ENCODE results near the gene MSN.

Gene MSN

DNA sequence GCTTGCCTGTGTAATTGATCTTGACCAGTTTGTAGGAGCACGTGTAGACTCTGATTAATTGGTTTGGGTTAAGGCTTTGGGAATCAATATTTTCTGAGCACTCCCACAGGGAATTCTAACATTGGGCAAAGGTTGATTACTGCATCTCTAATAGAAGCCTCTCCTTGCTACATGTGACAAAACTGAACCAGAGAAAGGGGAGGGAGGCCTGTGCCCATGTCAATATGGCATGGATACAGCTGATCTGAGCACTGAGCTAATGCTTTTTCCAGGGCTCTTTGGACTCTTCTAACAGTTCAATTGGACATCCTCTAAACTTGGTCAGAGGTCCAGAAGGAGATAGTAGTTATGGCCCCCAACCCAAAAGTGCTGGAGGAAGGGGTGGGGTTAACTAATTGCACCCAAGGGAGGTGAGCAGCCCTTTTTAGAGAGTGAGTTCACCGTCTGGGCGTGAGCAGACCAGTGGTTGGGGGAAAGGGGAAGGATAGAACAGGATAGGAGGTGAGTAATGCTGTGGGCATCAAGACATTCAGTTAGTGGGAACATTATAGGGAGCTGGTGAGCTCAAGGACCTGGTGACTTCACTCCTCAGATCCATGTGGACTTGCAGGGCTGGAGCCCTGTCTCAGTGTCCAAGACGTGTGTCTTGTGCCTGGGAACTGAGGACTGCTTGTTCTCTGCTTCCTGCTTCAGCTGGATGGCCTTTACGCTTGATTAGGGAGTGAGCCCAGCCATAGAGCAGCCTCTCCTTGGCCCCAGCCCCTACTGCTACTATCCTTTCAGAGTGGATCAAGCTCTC lies 22.8 kb downstream of the MSN start:
- Histone ChIP-seq H3K4me1 (ENCODE audit: control insufficient read depth, insufficient read depth, low read length) (peaks cover 14% of the 10 kb centered on the region; the same call in 1 of the 2 replicates), H3K27ac (ENCODE audit: low read depth, low read length) (no peak overlapping the region)

DNA sequence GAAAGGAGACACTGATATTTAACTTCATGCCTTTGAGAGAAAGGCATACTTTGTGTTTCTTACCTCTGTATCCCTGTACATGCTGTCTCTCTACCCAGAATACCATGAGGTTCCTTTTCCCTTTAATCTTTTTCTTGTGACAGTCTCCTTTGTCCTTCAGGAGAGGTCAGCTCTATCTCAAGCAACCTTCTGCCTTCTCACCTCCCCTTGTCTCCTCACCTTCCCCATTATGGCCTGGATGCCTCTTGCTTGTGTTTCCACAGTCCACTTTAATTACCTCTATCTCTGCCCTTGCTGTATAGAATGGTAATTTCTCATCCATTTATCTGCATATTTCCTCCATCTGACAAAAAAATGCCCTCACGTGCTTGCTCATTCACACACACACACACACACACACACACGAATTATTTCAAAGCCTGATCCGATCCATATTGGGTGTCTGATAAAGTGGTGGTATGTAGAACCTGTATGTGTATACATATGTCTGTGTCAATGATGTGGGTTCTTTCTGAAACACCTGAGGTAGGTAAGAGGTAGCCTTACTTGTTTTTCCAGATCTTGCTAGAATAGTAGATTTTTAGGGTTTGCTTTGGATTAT lies 28.5 kb downstream of the MSN start:
- H3K9ac ChIP-seq (ENCODE audit: low read length): no peak overlapping the region
- no peak overlapping the region for H3K27ac ChIP-seq (ENCODE audit: low read depth, low read length)
- peaks cover 29% of the 10 kb centered on the region for H3K4me1 ChIP-seq (ENCODE audit: control insufficient read depth, insufficient read depth, low read length)
- no peaks in the 10 kb centered on the region for H3K27me3 ChIP-seq (ENCODE audit: control insufficient read depth, insufficient read depth, low read length)
- H3K36me3 ChIP-seq (ENCODE audit: control insufficient read depth, insufficient read depth, low read length): 0 out of 2 replicates have a peak, but pooled peaks cover 4% of the 10 kb centered on the region
- H3K4me3 ChIP-seq (ENCODE audit: low read depth, low read length): no peak overlapping the region
- peaks cover 8% of the 10 kb centered on the region; the same call in 1 of the 2 replicates for H3K9me3 ChIP-seq (ENCODE audit: control insufficient read depth, insufficient read depth, low read depth, low read length)

More for the DNA sequence above, 22.8 kb downstream of the MSN start:
- Histone ChIP-seq H3K4me3 (ENCODE audit: low read depth, low read length) (no peak overlapping the region), H3K27me3 (ENCODE audit: control insufficient read depth, insufficient read depth, low read length) (no peaks in the 10 kb centered on the region), H3K36me3 (ENCODE audit: control insufficient read depth, insufficient read depth, low read length) (no peaks in the 10 kb centered on the region), H3K9me3 (ENCODE audit: control insufficient read depth, insufficient read depth, low read depth, low read length) (peaks cover 2% of the 10 kb centered on the region; the same call in 1 of the 2 replicates), H3K9ac (ENCODE audit: low read length) (no peak overlapping the region)

DNA sequence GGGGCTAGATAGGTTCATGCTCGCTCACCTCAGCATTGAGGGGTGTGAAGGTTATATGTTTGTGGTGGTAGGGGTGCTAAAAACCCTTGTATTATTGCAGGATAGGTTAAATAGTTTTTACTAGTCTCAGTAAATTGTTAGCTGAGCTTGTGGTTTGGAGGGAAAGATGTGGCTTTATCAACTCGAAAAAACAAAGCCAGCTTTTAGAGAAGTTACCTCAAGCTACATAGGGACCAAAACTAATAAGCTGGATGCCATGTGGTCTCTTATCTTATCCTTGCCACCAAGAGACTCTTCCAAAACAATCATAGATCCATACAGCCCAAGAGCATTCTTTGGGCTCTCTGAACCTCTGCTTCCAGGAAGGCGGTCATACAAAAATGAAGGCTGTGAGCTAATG lies 29.2 kb downstream of the MSN start:
- Histone ChIP-seq H3K9me3 (ENCODE audit: control insufficient read depth, insufficient read depth, low read depth, low read length) (peaks cover 11% of the 10 kb centered on the region; the same call in 1 of the 2 replicates), H3K36me3 (ENCODE audit: control insufficient read depth, insufficient read depth, low read length) (peaks cover 8% of the 10 kb centered on the region; the same call in 1 of the 2 replicates), H3K9ac (ENCODE audit: low read length) (no peak overlapping the region), H3K4me1 (ENCODE audit: control insufficient read depth, insufficient read depth, low read length) (peaks cover 29% of the 10 kb centered on the region), H3K27ac (ENCODE audit: low read depth, low read length) (no peak overlapping the region; the same call in 1 of the 2 replicates), H3K4me3 (ENCODE audit: low read depth, low read length) (no peak overlapping the region), H3K27me3 (ENCODE audit: control insufficient read depth, insufficient read depth, low read length) (no peaks in the 10 kb centered on the region)

DNA sequence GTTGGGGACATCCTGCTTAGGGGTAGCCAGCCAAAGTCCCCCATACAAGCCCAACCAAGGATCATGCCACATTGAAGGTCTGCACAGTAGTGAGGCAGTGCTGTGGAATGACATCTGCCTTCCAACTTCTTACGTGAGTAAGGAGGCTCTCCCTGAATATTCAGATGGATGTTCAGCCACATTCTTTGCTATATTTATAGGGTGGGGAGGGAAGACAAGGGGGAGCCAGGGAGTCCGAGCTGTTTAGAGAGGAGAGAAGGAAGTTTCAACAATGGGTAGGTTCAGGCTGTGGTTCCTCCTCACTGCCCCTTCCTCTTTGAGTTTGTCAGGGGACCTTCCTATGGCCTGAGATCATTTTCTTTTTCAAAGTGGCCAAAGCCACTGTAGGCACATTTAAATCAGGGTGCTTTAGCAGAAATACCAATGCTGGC lies 29.8 kb downstream of the MSN start:
- H3K9me3 ChIP-seq (ENCODE audit: control insufficient read depth, insufficient read depth, low read depth, low read length): peaks cover 10% of the 10 kb centered on the region; the same call in 1 of the 2 replicates
- no peak overlapping the region; the same call in 1 of the 2 replicates for H3K4me3 ChIP-seq (ENCODE audit: low read depth, low read length)
- peak overlapping the region; percentile 20; the same call in 1 of the 2 replicates for H3K27ac ChIP-seq (ENCODE audit: low read depth, low read length)
- H3K27me3 ChIP-seq (ENCODE audit: control insufficient read depth, insufficient read depth, low read length): no peaks in the 10 kb centered on the region
- H3K36me3 ChIP-seq (ENCODE audit: control insufficient read depth, insufficient read depth, low read length): peaks cover 10% of the 10 kb centered on the region; the same call in 1 of the 2 replicates
- peaks cover 29% of the 10 kb centered on the region for H3K4me1 ChIP-seq (ENCODE audit: control insufficient read depth, insufficient read depth, low read length)
- no peak overlapping the region for H3K9ac ChIP-seq (ENCODE audit: low read length)

DNA sequence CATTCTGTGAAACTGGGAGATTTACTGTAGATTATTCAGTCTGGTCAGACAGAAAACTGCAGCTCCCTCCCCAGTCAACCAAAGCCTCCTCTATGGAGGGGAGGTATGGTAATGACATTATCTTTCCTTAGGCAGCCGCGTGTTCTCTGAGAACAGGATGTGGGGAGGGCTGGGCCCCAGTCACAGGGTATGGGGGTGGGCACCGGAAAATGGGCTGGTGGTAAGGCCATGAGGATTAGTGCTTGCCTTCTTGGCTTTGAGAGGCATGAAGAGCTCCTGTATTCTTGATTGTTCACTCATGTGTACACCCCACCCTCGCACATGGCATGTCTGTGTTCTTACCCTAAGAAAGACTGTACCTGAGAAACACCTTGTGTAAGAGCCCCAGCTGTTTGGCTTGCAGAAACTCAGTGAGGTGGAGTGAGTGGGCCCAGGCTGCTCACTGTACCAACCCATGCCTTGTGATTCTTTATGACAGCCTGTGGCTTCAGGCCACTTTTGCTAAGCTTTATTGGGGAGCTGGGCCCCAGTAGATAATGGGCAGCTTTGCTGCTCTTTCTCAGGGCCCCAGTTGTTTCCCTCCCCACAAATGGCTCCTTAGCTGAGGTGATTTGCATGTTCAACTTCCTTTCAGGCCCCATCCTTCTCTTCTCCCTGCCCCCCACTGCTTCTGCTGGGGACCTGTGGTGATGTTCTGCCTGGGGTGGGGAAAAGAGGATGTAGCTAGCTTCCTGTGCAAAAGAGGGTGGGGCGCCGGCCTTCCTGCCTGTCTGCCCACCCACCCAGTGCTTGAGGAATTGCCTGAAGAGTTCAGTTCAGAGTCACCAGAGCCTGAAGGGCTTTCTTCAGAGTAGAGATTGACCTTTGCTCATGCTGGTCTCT lies 30.7 kb downstream of the MSN start:
- Histone ChIP-seq H3K9me3 (ENCODE audit: control insufficient read depth, insufficient read depth, low read depth, low read length) (peaks cover 10% of the 10 kb centered on the region; the same call in 1 of the 2 replicates), H3K4me3 (ENCODE audit: low read depth, low read length) (0 out of 2 replicates have a peak overlapping the region, but pooled peaks have one; percentile 19), H3K36me3 (ENCODE audit: control insufficient read depth, insufficient read depth, low read length) (peaks cover 10% of the 10 kb centered on the region; the same call in 1 of the 2 replicates), H3K9ac (ENCODE audit: low read length) (peak overlapping the region; percentile 4), H3K4me1 (ENCODE audit: control insufficient read depth, insufficient read depth, low read length) (peaks cover 29% of the 10 kb centered on the region), H3K27me3 (ENCODE audit: control insufficient read depth, insufficient read depth, low read length) (no peaks in the 10 kb centered on the region), H3K27ac (ENCODE audit: low read depth, low read length) (peak overlapping the region; percentile 44; the same call in 1 of the 2 replicates)

DNA sequence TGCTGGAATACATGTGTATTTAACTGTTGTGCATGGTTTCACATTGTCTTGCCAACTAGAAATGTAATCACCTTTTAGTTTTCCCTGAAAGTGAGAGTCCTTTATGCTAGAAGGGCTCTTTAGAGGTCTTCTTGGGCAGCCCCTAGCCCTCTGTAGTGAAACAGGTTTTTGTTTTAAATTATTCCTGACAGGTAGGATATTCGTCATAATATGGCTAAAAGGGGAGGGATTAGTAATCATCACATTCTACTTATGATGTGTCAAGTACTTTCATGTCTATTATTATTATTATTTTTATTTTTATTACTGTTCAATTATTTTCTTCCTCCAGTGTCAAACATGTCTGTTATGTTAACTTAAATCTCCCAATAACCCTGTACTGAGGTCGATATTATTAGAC lies 35.5 kb downstream of the MSN start:
- Histone ChIP-seq H3K36me3 (ENCODE audit: control insufficient read depth, insufficient read depth, low read length) (peaks cover 10% of the 10 kb centered on the region; the same call in 1 of the 2 replicates), H3K4me3 (ENCODE audit: low read depth, low read length) (no peak overlapping the region), H3K4me1 (ENCODE audit: control insufficient read depth, insufficient read depth, low read length) (peaks cover 43% of the 10 kb centered on the region; the same call in 1 of the 2 replicates), H3K9ac (ENCODE audit: low read length) (no peak overlapping the region), H3K27me3 (ENCODE audit: control insufficient read depth, insufficient read depth, low read length) (no peaks in the 10 kb centered on the region), H3K9me3 (ENCODE audit: control insufficient read depth, insufficient read depth, low read depth, low read length) (peaks cover 10% of the 10 kb centered on the region; the same call in 1 of the 2 replicates), H3K27ac (ENCODE audit: low read depth, low read length) (no peak overlapping the region)

DNA sequence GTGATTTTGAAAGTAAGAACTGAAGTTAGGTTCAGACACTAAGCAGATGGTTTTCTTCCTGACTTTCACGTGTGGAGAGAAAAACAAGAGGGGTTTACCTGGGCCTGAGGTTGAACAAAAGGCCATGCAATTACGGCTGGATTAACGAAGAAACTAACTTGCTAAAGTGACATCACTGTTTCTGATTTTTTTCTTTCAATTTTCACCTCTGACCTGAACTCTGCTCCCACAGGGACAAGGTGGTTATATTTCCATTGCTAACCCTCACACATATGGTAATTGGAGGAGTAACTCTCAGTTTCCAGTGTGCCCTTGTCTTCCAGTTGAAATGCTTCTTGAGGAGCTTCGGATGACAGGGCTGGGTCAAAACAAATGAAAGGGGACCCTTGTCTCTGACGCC lies 38.0 kb downstream of the MSN start:
- Histone ChIP-seq H3K27me3 (ENCODE audit: control insufficient read depth, insufficient read depth, low read length) (no peaks in the 10 kb centered on the region), H3K36me3 (ENCODE audit: control insufficient read depth, insufficient read depth, low read length) (peaks cover 10% of the 10 kb centered on the region; the same call in 1 of the 2 replicates), H3K4me1 (ENCODE audit: control insufficient read depth, insufficient read depth, low read length) (peaks cover 31% of the 10 kb centered on the region; the same call in 1 of the 2 replicates), H3K4me3 (ENCODE audit: low read depth, low read length) (no peak overlapping the region), H3K9me3 (ENCODE audit: control insufficient read depth, insufficient read depth, low read depth, low read length) (peaks cover 7% of the 10 kb centered on the region; the same call in 1 of the 2 replicates), H3K27ac (ENCODE audit: low read depth, low read length) (no peak overlapping the region), H3K9ac (ENCODE audit: low read length) (no peak overlapping the region)

DNA sequence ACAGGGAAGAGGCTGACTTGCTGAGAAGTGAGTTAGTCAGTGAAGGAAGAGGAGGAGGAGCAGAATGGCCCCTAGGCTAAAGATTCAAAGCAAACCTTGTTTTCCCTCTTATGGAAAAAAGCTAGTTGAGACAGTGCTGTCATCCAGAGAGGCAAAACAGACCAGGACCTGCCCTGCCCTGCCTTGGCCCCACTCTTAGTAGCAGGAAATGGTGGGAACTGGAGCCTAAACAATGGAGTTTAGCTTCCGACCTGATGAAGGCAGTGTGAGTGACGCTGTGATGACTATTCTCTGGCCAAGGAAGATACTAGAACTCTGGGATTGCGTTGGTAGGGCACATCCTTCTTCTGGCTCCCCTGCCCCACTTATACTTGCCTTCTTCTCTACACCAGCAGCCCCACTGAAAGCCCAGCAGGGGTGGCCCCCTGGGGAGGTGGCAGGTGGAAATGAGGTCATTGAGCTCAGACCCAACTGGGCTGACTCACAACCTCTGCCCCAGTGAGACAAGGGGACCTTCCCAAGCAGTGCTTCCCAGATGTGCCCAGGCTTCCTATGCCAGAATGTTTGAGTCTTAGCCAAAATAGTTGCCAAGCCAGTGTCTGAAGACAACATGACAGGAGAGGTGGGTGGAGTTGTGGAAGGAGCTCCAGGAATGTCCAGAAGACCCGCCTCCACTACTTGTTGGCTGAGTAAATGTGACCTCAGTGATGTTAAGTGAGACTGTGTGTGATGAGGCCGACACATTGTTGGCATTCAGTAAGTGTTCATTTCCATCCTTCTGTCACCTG lies 38.8 kb downstream of the MSN start:
- Histone ChIP-seq H3K4me3 (ENCODE audit: low read depth, low read length) (no peak overlapping the region), H3K36me3 (ENCODE audit: control insufficient read depth, insufficient read depth, low read length) (peaks cover 4% of the 10 kb centered on the region; the same call in 1 of the 2 replicates), H3K27me3 (ENCODE audit: control insufficient read depth, insufficient read depth, low read length) (no peaks in the 10 kb centered on the region), H3K9me3 (ENCODE audit: control insufficient read depth, insufficient read depth, low read depth, low read length) (peaks cover 2% of the 10 kb centered on the region; the same call in 1 of the 2 replicates), H3K27ac (ENCODE audit: low read depth, low read length) (no peak overlapping the region), H3K9ac (ENCODE audit: low read length) (no peak overlapping the region), H3K4me1 (ENCODE audit: control insufficient read depth, insufficient read depth, low read length) (peaks cover 31% of the 10 kb centered on the region; the same call in 1 of the 2 replicates)

DNA sequence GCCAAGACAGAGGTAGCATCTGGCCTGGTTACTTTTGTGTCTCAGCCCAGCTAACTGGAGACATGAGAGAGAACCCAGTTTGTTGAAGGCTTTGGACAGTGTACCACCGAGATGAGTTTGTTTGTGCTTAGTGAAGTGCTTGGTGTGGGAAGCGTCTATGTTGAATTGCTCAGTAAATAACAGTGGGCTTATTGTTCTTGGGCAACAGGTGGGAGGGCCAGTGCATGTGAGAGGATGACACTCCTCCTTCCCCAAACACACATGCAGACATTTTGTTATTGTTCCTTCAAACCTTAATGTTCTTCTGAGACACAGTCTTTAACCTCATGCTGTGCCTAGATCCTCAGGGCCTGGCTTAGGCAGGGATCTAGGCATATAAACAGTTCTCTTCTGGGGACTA lies 39.7 kb downstream of the MSN start:
- Histone ChIP-seq H3K27me3 (ENCODE audit: control insufficient read depth, insufficient read depth, low read length) (no peaks in the 10 kb centered on the region), H3K4me1 (ENCODE audit: control insufficient read depth, insufficient read depth, low read length) (peaks cover 34% of the 10 kb centered on the region; the same call in 1 of the 2 replicates), H3K9ac (ENCODE audit: low read length) (no peak overlapping the region), H3K36me3 (ENCODE audit: control insufficient read depth, insufficient read depth, low read length) (no peaks in the 10 kb centered on the region; the same call in 1 of the 2 replicates), H3K27ac (ENCODE audit: low read depth, low read length) (no peak overlapping the region; the same call in 1 of the 2 replicates), H3K9me3 (ENCODE audit: control insufficient read depth, insufficient read depth, low read depth, low read length) (no peaks in the 10 kb centered on the region; the same call in 1 of the 2 replicates), H3K4me3 (ENCODE audit: low read depth, low read length) (no peak overlapping the region)
